Measurements from ENCODE around the gene SLC43A3. TPM values are rescaled to one million over a fixed set of nuclear protein-coding genes. Genes with fewer than 3 reads are reported as not detected.

Gene SLC43A3
- total RNA-seq, 1 experiment from 2014 or later = 127 TPM

GRCh38 chr11:57459164-57460021, 32.5 kb upstream of the SLC43A3 start:
- H3K27ac Mint-ChIP-seq (ENCODE audit: unreplicated experiment) = peak overlapping the region; percentile 11
- peaks cover 65% of the 10 kb centered on the region for H3K27me3 Mint-ChIP-seq (ENCODE audit: unreplicated experiment)
- CTCF ChIA-PET = interaction anchor here (0.5 to 2.7 kb wide), 14 partner anchors 17 to 185 kb away, joined by 3 to 16 read pairs (median 5); partner anchors contain the start of genes SLC43A1 and UBE2L6
- no TSS peak for BruUV-seq (replicated peaks)
- no peak for DNase-seq
- peaks cover 17% of the 10 kb centered on the region for H3K36me3 Mint-ChIP-seq (ENCODE audit: insufficient read depth, unreplicated experiment)
- H3K4me1 Mint-ChIP-seq (ENCODE audit: low read depth, unreplicated experiment) = peaks cover 31% of the 10 kb centered on the region
- no peak for TF ChIP-seq CTCF (IDR thresholded peaks at IDR 0.05; ENCODE audit: unreplicated experiment)
- H3K9me3 Mint-ChIP-seq (ENCODE audit: low read depth, unreplicated experiment) = no peaks in the 10 kb centered on the region
- peak overlapping the region; percentile 66 for H3K4me3 Mint-ChIP-seq (ENCODE audit: low read depth, unreplicated experiment)
- intact Hi-C loops (cut with micrococcal nuclease; ENCODE audit: unreplicated experiment) = loop anchor here (2.0 to 5.0 kb wide), 3 partner anchors 67 to 181 kb away; no protein-coding TSS in a partner anchor

- peak; percentile 64 for DNase-seq
- no TSS peak for BruUV-seq (replicated peaks)
- Mint-ChIP-seq H3K27me3 (ENCODE audit: unreplicated experiment) (peaks cover 57% of the 10 kb centered on the region), H3K9me3 (ENCODE audit: low read depth, unreplicated experiment) (no peaks in the 10 kb centered on the region), H3K36me3 (ENCODE audit: insufficient read depth, unreplicated experiment) (peaks cover 17% of the 10 kb centered on the region), H3K27ac (ENCODE audit: unreplicated experiment) (peak overlapping the region; percentile 2), H3K4me3 (ENCODE audit: low read depth, unreplicated experiment) (peak overlapping the region; percentile 66), H3K4me1 (ENCODE audit: low read depth, unreplicated experiment) (peaks cover 32% of the 10 kb centered on the region)
- intact Hi-C loops (cut with micrococcal nuclease; ENCODE audit: unreplicated experiment) = loop anchor here (2.0 to 5.0 kb wide), 3 partner anchors 68 to 182 kb away; no protein-coding TSS in a partner anchor
- TF ChIP-seq CTCF (IDR thresholded peaks at IDR 0.05; ENCODE audit: unreplicated experiment) = peak; percentile 95
- CTCF ChIA-PET = interaction anchor here (0.5 to 2.7 kb wide), 18 partner anchors 13 to 1149 kb away, joined by 3 to 16 read pairs (median 4); partner anchors contain the start of gene SLC43A1
Observed at GRCh38 chr11:57458410-57459163, 31.7 kb upstream of the SLC43A3 start.

- H3K4me3 Mint-ChIP-seq (ENCODE audit: low read depth, unreplicated experiment) = peak overlapping the region; percentile 66
Observed at GRCh38 chr11:57458060-57458409, 31.1 kb upstream of the SLC43A3 start.

More at GRCh38 chr11:57458060-57458409, 31.1 kb upstream of the SLC43A3 start:
- TF ChIP-seq CTCF (IDR thresholded peaks at IDR 0.05; ENCODE audit: unreplicated experiment) = no peak
- DNase-seq = no peak
- intact Hi-C loops (cut with micrococcal nuclease; ENCODE audit: unreplicated experiment) = loop anchor here (2.0 to 5.0 kb wide), 3 partner anchors 69 to 183 kb away; no protein-coding TSS in a partner anchor
- Mint-ChIP-seq H3K4me1 (ENCODE audit: low read depth, unreplicated experiment) (peaks cover 37% of the 10 kb centered on the region), H3K36me3 (ENCODE audit: insufficient read depth, unreplicated experiment) (peaks cover 17% of the 10 kb centered on the region), H3K27ac (ENCODE audit: unreplicated experiment) (no peak overlapping the region), H3K27me3 (ENCODE audit: unreplicated experiment) (peaks cover 51% of the 10 kb centered on the region), H3K9me3 (ENCODE audit: low read depth, unreplicated experiment) (no peaks in the 10 kb centered on the region)
- CTCF ChIA-PET = interaction anchor here (0.5 to 2.7 kb wide), 18 partner anchors 14 to 1149 kb away, joined by 3 to 16 read pairs (median 4); partner anchors contain the start of gene SLC43A1
- BruUV-seq (replicated peaks) = no TSS peak

Measured in Calu3 (cell line).